HPDE6-E6E7 (cell line): ENCODE data around the gene PLIN3.
A peak's percentile ranks its signal among the peaks of the same experiment; 100 is the strongest.
"Not testable (repeated sequence)": the region's sequence is repeated elsewhere in the genome, so short reads cannot be mapped to it uniquely, and the experiment has no call there.

Source experiments
- DNase-seq: peaks from one replicate; pipeline ENCODE4 v3.0.0; 2011; ENCODE audit warnings: missing footprints; ENCODE audit errors: extremely low spot score

The PLIN3 gene

DNA sequence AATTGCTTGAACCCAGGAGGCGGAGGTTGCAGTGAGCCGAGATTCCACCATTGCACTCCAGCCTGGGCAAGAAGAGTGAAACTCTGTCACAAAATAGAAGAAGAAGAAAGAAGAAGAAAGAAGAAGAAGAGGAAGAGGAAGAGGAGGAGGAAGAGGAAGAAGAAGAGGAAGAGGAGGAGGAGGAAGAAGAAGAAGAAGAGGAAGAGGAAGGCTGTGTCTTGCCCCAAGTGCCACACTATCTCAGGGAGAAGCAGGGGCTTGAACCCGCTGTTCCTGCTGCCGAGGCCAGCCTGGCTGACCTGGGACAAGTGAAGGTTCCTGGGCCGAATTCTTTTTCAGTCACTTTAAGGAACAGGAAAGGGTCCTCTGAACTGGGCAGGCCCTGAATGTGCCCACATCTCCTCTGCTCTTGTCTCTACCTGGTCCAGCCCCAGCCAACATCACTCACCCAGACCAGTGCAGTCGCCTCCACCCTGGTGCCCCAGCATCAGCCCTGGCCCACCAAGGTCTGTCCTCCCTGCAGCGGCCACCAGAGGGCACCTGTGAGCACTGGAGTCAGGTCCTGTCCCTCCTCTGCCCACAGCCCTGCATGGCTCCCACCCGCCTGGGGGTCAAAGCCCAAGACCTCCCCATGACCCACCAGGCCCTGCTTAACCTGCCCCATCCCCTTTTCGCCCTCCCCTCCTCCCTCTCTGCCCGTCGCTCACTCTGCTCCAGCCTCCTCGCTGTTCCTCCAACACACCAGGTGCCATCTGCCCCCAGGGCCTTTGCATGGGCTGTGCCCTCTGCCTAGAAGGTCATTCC, 55.9 kb downstream of the PLIN3 start:
- DNase-seq = peak; percentile 42

DNA sequence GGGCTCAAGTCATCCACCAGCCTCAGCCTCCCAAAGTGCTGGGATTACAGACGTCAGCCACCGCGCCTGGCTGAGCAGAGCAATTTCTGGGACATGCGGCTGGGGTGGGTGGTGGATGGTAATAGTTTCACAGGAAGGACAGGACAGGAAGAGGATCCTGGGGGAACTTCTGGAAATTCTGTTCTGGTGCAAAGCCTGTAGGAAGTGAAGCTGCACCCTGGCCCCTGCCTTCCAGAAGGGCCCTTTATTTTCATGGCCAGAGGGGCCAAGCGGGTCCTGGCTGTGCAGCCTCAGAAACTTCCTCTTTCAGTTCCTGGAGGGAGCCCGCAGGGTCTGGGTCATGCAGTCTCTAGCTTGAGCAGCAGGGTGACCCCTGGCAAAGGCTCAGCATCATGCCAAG, 60.3 kb downstream of the PLIN3 start:
- DNase-seq = no peak

DNA sequence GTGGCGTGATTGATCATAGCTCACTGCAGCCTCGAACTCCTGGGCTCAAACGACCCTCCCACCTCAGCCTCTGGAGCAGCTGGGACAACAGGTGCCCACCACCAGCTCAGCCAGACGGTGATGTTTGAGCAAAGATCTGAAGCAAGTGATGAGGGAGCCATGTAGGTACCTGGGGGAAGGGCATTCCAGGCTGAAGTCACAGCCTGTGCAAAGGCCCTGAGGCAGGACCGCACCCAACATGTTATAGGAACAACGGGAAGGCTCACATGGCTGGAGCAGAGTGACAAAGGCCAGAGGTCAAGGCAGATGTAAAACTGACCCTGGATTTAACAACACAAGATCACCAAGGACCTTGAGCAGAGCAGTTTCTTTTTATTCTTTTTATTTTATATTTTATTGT, 61.1 kb downstream of the PLIN3 start:
- DNase-seq = no peak

DNA sequence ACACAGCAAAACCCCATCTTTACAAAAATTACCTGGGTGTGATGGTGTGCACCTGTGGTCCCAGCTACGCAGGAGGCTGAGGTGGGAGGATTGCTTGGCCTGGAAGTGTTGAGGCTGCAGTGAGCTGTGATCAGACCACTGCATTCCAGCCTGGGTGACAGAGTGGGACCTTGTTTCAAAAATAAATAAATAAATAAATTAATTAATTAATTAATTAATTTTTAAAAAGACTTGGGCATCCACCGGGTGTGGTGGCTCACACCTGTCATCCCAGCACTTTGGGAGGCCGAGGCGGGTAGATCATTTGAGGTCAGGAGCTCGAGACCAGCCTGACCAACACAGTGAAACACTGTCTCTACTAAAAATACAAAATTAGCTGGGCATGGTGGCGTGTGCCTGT, 62.3 kb downstream of the PLIN3 start:
- DNase-seq = not testable (repeated sequence)

DNA sequence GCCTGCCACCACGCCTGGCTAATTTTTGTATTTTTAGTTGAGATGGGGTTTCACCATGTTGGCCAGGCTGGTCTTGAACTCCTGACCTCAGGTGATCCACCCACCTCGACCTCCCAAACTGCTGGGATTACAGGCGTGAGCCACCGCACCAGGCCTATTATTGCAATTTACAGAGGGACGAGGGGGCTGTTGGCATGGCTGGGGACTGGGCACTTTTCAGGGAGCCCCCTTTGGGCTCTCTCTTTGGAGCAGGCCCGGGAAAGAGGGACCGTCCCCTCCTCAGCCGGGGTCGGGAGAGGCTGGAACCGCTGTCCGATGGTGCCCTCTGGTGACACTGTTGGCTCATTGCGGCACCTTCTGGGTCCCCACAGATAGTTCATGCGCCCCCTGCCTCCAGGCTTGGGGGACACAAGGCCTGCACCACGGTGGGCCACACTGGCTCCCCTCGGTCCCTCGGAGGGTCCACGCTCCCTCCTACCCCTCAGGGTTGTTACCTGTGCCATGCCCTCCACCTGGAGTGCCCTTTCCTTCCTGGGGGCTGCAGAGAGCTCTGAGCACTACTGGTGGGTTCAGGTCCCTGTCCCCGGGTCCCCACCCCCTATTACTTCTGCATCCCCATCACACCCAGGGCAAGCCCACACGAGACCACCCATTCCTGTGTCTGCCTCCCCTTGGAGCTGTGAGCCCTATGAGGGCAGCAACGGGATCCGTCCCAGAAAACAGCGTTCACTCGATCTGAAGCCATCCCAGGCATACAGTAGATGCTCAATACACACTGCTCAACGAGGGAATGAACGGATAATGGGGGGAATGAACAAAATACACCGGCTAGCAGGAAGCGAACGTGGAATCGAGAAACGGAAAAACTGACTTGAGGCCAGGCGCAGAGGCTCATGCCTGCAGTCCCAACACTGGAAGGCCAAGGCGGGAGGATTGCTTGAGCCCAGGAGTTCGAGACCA, 63.5 kb downstream of the PLIN3 start:
- DNase-seq = peak; percentile 37

DNA sequence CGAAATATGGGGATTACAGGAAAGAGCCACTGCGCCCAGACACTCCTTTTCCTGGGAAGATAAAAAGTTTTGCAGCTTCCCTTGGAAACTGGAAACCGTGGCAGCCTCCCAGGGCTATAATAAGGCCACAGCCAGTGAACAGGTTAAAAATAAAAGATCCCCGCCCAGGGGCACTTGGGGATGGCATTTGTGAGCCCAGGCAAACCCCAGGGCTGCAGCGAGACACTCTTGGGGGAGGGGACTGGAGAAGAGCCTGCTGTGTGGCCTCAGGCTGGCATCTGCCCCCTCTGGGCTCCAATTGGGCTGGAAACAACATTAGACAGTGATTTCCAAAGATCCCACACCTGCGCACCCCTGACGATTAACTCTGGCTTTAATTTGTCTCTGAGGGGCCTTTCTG, 64.8 kb downstream of the PLIN3 start:
- no peak for DNase-seq

DNA sequence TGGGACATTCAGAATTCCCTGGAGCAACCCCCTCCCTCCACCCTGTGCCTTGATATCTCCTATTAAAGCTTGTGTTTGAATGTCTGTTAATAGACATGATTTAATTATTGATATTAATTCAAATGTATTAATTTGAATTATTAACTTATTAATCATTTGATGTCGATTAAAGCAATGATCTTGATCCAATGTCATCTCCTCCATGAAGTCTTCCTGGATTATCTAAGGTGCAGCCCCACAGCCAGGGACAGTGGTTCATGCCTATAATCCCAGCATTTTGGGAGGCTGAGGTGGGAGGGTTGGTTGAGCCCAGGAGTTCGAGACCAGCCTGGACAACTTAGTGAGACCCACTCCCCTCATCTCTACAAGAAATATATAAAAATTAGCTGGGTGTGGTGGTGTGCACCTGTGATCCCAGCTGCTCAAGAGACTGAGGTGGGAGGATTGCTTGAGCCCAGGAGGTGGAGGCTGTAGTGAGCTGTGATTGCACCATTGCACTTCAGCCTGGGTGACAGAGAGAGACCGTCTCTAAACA, 66.3 kb downstream of the PLIN3 start:
- DNase-seq = no peak

DNA sequence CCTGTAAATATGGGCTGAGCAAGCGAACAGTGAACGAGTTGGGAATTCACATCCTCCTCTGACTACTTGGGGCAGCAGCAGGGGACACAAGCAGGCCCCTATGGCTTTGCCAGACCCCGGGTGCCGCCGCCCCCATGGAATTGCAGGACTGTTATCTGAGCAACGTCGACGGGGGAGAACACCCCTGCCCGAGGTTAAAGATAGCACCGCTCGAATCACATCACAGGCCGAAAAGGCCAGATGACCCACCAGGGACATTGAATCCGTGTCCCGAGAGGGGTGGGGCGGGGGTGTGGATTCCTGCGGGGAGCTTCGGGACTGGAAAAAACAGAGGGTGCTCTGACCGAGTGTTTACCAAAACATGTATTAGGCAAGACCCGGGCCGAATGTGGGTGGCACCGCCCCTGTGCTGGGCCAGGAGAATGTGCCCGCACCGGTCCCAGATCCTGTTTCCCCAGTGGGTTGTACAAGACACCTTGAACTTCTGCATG, 66.8 kb downstream of the PLIN3 start:
- DNase-seq = peak; percentile 63

DNA sequence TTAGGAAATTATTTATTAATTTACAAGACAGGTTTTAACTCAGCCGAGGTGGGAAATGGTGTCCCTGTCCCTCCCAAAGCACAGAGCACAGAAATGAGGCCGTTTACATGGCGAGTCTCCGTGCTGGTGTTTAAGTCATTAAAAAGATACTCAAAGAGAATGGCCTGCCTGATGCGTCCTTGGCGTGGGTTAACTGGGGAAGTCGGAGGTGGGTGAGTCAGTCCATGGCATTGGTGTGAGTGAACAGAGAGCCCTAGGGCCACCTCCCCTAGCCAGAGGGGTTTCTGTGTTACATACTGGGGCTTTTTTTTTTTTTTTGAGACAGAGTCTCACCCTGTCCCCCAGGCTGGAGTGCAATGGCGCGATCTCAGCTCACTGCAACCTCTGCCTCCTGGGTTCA, 72.1 kb downstream of the PLIN3 start:
- no peak for DNase-seq

DNA sequence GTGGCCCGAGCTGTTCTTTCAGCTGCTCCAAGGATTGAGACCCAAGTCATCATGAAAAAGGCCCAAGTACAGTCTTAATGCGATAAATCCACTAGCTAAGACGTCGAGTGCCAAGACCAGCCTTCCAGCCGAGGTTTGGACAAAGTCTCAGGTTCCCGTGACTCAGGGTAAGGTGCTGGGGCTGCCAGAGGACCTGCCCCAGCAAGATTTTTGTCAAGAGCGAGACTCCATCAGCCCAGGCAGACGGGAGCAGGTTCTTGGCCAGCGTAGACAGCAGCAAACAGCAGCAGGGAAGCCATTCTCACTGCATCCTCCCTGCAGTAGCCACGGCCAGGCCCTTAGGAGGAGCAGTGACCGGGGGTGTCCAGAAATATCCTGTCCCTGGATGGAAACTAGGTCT, 72.5 kb downstream of the PLIN3 start:
- DNase-seq = peak; percentile 54

DNA sequence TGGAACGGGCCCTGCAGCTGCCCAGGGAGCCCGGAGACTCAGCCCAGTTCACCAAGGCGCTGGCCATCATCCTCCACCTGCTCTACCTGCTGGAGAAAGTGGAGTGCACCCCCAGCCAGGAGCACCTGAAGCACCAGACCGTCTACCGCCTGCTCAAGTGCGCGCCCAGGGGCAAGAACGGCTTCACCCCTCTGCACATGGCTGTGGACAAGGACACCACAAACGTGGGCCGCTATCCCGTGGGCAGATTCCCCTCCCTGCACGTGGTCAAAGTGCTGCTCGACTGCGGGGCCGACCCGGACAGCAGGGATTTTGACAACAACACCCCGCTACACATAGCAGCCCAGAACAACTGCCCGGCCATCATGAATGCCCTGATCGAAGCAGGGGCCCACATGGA, 74.2 kb downstream of the PLIN3 start:
- not testable (repeated sequence) for DNase-seq

DNA sequence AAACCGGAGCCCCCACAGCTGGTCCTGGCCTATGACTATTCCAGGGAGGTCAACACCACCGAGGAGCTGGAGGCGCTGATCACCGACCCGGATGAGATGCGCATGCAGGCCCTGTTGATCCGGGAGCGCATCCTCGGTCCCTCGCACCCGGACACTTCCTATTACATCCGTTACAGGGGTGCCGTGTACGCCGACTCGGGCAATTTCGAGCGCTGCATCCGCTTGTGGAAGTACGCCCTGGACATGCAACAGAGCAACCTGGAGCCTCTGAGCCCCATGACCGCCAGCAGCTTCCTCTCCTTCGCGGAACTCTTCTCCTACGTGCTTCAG, 74.6 kb downstream of the PLIN3 start:
- DNase-seq = not testable (repeated sequence)

DNA sequence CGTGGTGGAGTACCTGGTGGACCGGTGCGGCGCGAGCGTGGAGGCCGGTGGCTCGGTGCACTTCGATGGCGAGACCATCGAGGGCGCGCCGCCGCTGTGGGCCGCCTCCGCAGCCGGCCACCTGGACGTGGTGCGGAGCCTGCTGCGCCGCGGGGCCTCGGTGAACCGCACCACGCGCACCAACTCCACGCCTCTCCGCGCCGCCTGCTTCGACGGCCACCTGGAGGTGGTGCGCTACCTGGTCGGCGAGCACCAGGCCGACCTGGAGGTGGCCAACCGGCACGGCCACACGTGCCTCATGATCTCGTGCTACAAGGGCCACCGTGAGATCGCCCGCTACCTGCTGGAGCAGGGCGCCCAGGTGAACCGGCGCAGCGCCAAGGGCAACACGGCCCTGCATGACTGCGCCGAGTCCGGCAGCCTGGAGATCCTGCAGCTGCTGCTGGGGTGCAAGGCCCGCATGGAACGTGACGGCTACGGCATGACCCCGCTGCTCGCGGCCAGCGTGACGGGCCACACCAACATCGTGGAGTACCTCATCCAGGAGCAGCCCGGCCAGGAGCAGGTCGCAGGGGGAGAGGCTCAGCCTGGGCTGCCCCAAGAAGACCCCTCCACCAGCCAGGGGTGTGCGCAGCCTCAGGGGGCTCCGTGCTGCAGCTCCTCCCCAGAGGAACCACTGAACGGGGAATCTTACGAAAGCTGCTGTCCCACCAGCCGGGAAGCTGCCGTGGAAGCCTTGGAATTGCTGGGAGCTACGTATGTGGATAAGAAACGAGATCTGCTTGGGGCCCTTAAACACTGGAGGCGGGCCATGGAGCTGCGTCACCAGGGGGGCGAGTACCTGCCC, 75.2 kb downstream of the PLIN3 start:
- not testable (repeated sequence) for DNase-seq

DNA sequence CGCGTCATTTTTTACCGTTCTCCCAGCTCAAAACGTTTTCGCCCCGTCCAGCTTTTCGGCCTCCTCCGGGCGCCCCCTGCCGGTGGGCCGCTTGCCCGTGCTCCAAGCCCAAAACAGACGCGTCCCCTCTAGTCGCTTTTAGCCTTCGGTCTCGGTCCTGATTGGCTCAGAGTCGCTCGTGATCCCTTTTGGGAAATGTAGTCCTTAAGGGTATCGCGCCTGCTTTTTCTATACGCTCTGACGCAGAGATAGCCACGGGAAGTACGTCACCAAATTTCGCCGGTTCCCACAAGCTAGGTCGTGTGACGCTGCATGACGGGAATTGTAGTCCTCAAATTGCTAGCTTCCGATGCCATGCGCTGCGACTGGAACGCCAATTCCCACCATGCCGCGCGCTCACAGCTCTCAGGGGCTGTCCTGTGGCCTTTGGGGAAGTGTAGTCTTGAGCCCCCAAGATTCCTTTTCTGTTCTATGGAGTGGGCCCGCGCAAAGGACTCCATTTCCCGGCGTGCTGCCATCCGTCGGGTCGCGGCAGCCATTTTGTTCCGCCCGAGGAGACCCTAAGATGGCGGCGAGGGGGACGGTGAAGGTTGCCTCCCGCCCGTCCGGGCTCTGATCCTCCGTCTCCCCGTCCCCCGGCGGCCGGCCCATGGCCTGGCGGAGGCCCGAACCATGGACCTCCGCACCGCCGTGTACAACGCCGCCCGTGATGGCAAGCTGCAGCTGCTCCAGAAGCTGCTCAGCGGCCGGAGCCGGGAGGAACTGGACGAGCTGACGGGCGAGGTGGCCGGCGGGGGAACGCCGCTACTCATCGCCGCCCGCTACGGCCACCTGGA, 76.1 kb downstream of the PLIN3 start, which contains the start of gene FEM1A:
TSS of gene FEM1A (plus strand) at position 552 of the 836 bp plus-strand sequence. CDS start at position 673, 121 bp downstream.
- peak; percentile 95 for DNase-seq
